Measurements from ENCODE around the gene FUT8.

DNA sequence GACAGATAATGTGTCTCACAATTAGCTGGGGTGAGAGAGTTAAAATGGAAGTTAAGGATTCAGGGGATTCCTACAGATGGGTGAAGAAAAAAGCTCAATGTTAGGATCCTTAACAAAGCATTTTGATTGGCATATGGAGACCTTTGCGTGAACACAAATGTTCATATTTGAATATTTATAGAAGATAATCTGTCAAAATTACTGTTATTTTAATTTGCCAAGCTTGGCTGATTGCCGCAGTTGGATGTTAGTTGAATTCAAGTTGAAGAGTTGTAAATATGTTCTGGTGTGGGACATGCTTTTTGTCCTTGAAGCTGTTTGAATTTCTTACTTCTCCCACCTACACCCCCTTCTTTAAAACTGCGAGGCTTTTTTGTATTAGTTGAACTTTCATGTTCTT lies 91.2 kb downstream of the FUT8 start:
- no peak for TF ChIP-seq EP300 (IDR thresholded peaks at IDR 0.05)
- TF ChIP-seq, protein P1, sequence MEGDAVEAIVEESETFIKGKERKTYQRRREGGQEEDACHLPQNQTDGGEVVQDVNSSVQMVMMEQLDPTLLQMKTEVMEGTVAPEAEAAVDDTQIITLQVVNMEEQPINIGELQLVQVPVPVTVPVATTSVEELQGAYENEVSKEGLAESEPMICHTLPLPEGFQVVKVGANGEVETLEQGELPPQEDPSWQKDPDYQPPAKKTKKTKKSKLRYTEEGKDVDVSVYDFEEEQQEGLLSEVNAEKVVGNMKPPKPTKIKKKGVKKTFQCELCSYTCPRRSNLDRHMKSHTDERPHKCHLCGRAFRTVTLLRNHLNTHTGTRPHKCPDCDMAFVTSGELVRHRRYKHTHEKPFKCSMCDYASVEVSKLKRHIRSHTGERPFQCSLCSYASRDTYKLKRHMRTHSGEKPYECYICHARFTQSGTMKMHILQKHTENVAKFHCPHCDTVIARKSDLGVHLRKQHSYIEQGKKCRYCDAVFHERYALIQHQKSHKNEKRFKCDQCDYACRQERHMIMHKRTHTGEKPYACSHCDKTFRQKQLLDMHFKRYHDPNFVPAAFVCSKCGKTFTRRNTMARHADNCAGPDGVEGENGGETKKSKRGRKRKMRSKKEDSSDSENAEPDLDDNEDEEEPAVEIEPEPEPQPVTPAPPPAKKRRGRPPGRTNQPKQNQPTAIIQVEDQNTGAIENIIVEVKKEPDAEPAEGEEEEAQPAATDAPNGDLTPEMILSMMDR (IDR thresholded peaks at IDR 0.05), result no peak

All from suprapubic skin (tissue), 3 donors.